ENCODE measurements around the gene RUNX3.

RUNX3 gene

DNA sequence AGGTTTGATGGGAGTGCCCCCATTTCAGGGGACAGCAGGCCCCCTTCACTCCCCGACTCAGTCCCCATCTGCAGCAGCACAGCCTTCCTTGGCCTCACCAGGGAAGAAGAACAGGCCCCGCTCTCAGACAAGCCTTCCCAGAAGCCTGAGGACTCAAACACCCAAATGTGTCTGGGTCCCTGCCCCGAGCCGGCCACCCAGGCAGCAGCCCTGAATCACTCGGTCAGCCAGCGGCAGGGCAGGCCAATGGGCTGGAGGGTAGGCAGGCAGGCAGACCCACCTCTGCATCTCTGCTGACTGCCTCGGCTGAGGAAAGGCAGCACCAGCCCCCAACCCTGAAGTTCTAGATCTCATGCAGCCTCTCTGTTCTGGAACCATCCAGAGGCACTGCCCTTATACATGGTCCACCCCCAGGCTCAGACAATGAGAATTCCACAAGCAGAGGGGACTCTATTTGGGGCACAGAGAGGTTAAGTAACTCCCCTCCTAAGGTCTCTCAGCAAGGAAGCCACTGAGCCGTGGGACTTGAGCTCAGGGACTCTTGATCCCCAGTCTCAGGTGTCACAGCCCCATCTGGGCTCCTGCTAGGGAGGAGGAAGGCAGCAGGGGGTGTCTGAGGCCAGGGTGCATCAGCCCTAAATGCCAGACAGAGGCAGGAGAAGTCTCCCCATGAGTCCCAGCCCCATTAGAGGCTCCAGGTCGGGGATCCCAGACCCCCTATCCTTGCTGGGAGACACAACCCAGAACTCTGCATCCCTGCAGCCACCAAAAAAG lies 33.2 kb upstream of the RUNX3 start:
- no peak for DNase-seq (ENCODE audit: low spot score)

DNA sequence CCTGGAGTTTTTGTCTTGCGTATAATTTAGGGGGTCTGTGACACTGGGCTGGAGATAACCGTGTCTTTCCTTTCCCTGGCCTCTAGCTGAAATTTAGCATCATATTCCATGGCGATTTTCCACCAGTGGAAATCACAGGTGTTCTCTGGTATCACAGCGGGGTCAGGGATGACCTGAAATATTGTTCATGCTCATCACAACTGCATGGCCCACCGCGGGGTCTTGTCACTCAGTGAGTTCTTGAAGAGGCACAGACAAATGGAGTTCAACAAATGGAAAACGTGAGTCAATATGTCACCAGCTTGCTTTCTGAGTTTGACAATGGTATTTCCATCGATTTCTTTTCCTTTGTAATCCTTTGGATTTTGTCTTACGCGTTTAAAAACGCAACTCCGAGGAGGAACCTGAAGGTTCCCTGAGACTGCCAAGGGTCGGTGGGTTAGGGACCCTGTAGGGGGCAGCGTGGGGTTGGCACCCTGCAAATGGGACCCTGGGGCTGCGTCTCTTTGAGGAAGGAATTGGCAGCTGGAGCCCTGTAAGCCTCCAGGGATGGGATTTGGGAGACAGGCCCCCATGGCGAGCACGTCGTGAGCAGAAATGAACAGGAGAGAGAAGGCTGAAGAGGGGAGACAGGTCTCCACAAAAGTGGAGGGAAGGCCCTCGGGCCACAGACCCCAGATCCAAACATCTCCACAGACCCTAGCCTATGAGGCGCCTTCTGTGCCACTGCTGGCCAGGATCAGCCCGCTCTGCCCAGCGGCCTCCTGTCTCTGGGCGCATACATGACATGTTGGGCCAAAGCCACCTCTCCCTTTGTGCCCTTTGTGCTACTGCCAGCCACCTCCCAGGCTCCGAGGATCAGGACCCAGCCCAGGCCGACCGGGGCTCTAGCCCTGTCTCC lies 32.1 kb upstream of the RUNX3 start:
- no peak for DNase-seq (ENCODE audit: low spot score)

DNA sequence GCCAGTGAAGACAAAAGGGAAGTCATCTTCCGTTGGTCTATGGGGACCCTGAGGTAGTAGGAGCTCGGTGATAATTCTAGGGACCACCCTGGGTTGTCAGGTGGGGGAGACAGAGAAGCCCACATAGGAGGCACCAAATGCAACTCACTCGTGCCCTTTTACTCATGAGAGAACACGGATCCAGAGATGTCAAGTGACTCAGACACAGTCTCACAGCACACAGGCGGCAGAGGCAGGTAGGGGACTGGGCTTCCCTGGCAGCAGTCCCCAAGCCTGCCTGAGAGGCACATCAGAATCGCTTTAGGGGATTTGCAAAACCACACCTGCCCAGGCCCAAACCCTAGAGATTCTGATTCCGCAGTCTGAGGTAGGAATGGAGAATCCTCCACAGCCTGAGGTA lies 31.3 kb upstream of the RUNX3 start:
- DNase-seq (ENCODE audit: low spot score): no peak

DNA sequence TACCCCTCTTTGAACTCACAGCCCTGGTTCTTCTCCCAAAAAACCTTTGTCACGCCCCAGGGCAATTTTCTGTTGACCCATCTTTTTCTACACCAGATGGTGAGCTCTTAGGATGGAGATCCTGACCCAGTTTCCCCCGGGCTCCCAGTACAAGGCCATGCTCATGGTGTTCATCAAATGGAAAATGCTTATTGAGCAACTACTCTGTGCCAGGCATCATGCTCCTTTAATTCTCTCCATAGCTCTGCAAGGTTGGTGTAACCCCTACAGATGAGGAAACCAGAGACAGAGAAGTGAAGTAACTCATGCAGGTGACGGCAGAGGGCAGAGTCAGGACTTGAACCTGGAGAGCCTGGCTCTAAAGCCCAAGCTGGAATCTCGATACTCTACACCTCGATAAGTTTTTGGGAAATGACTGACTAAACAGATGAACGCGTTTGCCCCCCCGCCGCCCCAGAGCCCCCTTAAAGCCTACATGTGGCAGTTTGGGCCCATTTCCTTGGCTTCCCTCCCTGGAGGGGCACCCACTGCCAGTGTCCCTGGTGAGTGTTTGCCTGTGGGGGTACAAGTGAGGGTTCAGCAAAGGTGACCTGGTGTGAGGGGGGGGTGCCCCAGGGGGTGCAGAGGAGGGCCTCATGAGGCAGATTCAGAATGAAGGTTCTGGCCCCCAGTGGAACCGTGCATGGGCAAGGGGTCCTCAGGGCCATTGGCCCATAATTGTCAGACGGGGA lies 30.2 kb upstream of the RUNX3 start:
- DNase-seq (ENCODE audit: low spot score): no peak

DNA sequence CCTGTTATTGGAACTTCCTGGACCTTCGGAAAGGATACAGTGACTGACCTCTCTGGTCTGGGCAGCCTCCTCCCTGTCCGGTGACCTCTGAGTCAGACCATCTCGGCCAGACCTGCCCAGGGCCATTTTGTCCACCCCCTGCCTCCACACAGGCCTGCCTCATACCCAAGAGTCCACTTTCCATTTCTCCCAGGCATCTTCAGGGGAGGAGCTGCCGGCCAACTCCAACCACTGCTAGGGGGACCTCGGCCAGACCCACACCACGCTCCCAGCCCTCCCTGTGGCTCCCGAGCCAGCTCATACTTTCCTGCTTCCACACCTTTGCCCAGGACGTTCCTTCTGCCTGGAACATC lies 29.5 kb upstream of the RUNX3 start:
- no peak for DNase-seq (ENCODE audit: low spot score)

DNA sequence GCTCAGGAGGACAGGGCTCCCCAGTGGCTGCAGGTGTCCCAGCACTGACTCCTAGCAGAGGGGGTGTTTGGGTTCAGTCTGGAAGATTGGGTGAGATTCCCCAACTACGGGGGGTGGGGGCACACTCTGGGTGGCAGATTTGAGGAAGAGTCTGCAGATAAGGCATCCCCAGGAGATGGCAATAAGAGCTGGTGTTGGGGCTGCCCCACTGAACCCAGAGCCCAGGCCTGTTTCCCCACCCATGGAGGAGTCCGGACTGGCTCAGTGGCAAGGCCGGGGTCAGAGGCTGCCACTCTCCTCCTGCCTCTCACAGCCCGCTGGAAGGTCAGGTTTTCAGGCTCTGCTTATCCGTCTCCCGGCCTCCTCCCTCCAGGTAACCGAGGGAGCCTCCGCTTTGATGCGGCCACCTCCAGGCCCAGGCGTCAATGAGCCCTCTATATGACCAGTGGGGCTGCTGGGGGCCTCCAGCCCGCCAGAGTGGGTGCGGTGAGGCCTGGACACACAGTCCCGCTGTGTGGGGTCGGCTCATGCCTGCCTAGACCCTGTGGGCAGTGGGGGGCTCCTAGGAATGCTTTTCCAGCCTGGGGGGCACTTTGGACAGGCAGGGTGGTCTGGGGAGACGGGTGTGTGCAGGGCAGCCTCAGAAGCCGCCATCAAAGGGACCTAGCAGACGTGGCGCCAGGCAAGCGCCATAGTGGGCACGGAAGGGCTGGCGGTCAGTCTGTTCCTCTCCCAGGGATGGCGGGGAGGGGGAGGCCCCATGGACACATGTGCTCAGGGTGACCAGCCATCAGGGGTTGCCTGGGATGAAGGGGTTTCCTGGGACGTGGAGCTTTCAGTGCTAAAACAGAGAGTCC lies 28.9 kb upstream of the RUNX3 start:
- DNase-seq (ENCODE audit: low spot score): no peak

DNA sequence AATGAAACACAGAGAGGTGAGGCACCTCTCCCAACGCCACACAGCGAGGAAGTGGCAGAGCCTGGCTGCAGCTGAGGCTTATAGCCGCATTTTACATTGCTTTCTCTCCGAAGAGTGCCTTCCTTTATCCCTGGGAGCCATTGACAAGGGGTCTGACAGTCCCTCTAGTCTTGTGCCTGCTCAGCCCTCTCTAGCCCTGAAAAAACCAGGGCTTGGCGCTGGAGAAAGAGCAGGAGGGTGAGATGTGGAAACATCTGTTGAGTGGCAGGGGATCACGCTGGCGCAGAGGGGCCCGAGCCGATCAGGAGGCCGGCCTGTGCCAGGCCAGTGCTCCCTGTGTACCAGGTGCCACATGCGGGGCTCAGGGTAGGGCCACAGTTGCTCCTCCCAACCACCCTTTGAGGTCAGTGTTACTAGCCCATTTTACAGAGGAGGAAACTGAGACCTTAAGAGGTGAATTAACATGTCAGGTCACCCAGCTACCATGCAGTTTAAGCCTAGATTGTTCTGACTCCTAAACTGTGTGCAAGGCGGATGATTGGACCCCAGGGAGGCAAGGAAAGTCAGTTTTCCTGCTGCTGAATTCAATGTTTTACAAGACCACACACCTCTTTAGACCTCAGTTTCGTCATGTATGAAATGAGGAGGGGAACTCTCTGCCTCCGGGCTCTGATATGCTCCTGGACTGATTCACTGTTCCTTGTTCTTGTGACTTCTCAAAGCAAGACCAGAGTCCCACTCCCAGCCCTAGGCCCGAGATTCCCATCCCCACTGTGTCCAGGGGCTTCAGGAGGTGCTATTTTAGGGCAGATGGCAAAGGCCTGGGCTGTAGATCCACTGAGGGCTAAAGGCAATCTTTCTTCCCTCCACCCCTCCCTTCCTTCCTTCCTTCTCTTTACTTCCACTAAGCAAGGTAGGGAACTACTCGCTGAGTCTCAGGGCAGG lies 28.0 kb upstream of the RUNX3 start:
- DNase-seq (ENCODE audit: low spot score): no peak

DNA sequence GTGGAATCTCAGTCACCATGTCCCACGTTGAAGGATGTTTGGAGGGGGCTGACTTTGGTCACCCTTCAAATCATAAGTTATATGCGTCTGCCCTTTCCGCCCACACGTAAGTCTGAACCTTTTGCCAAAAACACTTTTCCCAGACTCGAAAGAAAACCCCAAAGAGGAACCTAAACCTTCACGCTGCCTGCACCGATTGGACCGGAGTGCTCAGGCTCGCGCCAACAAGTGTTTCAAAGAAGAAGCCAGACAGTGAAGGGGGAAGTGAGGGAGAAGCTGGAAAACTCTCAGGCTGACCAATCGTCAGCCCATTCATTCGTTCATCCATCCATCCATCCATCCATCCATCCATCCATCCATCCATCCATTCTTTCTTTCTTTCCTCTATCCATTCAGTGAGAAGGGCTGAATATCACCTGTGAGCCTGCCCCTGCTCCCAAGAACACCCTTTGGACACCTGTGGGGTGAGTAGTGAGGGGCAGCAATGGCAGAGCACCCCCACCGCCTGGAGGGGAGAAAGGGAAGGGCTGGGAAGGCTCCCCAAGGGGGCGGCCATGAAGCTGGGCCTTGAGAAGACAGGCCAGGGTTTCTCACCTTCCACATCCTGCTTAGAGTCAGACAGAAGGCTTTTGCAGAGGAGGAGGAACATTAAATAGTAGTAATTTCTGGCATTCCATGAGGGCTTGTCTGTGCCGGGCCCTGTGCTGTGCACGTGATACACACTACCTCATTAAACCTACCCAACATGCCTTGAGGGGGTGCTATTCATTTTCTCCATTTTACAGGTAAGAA lies 27.1 kb upstream of the RUNX3 start:
- no peak for DNase-seq (ENCODE audit: low spot score)

DNA sequence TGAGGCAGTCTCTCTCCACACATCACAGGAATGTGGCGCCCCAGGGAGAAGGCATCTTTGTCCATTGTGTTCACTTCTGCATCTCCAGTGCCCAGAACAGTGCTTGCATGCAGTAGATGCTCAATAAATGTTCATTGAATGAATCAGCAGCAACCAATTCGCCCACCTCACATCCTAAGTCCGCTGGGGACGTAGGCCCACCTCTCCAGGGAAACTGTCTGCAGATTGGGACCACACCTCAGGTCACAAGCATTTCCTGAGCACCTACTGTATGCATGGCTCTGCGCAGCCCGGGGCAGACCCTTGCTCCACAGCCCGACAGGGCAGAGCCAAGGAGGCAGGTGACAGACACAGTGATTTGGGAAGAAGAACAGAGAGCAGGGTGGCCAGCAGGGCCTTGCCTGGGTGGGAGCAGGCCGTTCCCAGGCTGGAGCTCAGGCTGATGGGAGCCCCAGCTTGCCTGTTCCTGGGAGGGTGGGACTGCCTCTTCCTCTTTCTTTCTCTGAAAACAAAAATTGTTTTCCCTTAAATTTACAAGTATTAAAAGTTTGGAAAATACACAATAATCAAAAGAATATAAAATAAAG lies 25.8 kb upstream of the RUNX3 start:
- no peak for DNase-seq (ENCODE audit: low spot score)

DNA sequence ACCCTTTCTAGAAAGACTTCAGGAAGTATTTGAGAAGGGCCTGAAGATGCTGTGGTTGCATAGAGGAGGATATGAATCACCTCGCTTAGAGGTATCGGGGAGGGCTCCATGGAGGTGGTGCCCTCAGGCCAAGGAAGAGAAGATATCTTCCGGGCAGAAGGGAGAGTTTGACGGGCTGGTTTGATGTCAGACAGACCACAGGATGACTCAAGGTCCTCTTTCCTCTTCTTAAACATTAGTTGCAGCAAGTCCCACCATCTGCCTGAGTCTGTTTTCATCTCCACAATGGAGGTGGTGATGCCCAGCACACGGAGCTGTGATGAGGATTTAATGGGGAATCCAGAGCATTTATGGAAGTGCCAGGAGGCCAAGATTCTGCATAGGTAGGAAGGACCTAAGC lies 25.1 kb upstream of the RUNX3 start:
- DNase-seq (ENCODE audit: low spot score): no peak

DNA sequence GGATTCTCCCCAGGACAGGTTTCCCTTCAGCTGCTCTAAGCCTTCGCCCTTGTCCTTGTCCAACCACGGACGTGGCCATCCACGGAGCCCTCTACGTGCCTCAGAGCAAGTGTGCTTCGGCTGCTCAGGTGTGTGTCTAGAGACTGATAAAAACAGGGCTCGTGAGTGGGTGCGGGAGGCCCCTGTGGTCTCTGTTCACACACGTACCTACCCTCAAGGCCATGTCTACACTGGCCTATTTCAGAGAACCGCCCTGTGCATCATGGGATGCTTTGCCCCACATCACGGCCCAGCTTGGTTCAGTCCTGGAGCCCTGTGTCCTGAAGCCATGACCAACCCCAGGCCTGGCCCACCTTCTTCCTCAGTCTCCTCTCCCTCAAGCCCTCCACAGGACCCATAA lies 24.6 kb upstream of the RUNX3 start:
- DNase-seq (ENCODE audit: low spot score): no peak

DNA sequence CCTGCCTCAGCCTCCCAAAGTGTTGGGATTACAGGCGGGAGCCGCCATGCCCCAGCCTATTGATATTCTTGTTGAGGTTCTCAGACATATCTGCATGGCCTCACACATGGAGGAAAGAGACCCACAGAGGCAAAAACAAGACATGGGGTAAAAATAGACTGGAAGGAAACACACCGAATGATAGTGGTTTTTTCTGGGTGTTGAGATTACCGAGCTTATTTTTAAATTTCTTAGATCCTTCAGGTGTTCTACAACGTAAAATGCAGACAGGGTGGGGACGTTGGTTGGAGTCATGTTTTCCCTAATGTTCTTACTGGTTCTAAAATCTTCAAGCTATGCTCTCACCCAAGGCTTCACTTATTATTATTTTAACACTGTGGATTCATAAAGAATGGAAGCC lies 23.9 kb upstream of the RUNX3 start:
- no peak for DNase-seq (ENCODE audit: low spot score)

DNA sequence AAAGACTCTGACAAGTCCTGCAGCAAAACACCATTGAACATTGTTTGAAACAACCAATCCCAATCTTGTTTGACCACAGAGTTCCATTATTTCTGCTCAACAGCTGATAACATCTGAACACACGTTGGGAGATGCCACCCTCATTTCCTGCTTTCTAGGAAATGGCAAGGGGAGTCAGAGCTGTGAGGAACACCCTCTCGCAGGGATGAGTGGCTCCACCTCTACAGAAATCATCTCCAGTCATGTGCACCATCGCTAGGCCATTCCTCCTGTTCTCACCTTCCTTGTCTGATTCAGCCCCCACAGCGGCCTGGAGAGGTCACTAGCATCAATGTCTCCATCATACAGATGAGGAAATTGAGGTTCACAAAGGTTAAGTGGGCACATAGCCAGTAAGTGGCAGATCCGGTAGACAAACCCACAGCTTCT lies 22.4 kb upstream of the RUNX3 start:
- no peak for DNase-seq (ENCODE audit: low spot score)

DNA sequence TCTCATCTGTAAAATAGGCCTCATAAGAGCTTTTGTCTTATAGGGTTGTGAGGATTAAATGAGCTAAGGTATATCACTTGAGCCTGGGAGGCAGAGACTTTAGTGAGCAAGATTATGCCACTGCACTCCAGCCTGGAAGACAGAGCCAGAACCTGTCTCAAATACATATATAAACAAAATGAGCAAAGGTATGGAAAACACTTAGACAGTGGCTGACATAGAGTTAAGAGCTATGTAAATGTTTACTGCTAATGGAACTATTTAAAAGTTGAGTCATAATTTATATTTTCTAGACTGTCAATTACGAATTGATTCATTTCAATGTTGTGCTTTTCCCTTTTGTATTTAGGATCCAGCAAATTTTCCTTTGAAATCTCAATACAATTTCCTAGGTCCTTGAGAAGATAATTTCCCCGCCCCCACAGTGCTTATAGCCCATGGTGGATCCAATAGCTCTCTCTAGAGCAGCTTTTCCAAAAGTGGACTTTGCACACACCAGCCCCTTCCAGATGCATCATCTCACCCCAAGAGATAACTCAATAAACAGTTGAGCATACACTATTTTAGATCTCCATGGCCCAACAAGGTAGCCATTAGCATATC lies 21.8 kb upstream of the RUNX3 start:
- no peak for DNase-seq (ENCODE audit: low spot score)

DNA sequence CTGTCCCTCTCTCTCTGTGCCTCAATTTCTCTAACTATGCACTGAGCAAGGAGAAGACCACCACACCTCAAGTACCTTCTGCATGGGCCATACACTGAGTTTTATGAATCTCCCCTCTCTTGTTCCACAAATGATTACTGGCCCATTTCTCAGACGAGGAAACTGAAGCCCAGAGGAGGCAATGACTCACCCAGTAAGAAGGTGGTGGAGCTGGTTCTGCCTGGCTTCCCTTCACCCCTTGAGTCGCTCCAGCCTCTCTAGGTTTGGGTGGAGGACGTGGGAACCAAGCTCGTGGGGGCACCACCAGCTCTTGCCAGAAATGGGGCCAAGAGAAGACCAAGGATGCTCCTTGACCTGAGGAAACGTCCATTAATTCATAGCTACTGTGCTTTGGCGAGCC lies 21.3 kb upstream of the RUNX3 start:
- DNase-seq (ENCODE audit: low spot score): no peak

DNA sequence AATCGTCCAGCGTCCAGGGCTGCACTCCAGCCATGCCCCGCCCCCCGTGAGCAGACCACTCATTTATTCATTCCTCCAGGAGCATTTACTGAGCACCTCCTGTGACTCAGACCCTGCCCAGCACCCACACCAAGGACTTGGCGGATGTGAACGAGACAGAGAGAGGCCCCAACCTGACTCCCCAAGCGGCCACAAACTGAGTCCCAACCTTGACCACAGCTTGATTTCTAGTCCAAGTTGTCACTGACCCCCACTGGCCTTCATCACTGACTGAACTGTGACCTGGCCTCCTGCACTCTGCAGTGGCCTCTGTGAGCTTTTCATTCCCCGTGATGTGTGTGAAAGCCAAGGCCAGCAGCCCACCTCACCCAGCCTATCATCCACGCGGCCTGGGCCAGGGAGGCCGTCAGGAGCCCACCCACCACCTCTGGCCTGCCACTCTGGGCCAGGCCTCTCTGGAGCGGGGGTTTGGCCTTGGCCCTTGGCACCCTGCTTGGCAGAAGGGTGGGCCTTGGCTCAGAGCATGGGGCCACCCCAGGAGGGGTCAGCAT lies 19.3 kb upstream of the RUNX3 start:
- DNase-seq (ENCODE audit: low spot score): no peak

DNA sequence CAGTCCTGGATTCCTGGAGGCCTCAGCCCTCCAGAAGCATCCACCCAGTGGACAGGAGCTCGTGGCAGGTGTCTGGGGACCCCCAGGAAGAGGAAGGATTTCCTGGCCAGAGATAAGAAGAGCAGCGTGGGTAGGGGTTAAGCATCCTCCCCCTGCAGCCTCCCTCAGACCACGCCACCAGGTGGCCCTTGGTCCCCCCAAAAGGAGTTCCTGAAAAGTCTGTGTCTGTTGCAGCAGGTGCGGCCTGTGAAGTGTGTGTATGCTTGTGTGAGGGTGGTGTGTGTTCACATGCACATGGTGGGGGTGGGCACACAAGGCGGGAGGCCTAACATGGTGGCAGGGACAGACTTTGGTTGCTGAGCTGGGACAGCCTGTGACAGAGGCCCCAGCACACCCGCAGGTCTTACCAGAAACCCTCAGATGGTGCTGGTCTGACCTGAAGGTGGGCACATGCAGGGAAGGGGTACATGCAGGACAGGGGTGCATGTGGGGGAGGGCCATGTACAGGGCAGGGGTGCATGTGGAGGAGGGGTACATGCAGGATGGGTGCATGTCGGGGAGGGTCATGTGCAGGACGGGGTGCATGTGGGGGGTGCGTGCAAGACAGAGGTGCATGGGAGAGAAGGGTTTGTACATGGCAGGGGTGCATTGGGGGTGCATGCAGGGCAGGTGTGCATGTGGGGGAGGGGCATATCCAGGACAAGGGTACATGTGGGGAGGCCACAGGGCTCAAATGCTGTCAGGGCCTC lies 18.2 kb upstream of the RUNX3 start:
- DNase-seq (ENCODE audit: low spot score): no peak

All from cerebellar cortex (tissue), 1 donor.